OCI-LY7 (cell line): ENCODE results near the gene NBL1. TPM values are rescaled to one million over a fixed set of nuclear protein-coding genes. Genes with fewer than 3 reads are reported as not detected.

Source experiments
- BruUV-seq: library from RNA; stranded (reverse); fragments of 400-500 nt; replicated peaks from 2 replicates; lab custom pipeline; 2021; lab: Mats Ljungman, UMichigan
- CTCF ChIA-PET: fragments of 300-600 bp; sonication (Branson Sonifier 250); formaldehyde crosslinking; loops from one replicate; lab custom pipeline; 2022; ENCODE audit warnings: antibody characterized with exemption; ENCODE audit not compliant: unreplicated experiment; lab: Charles Lee
- POLR2A ChIA-PET: fragments of 300-600 bp; sonication (Branson Sonifier 250); formaldehyde crosslinking; loops from one replicate; lab custom pipeline; 2022; ENCODE audit warnings: antibody characterized with exemption; lab: Charles Lee
- DNase-seq: peaks from one replicate; pipeline ENCODE4 v3.0.0-alpha.2; 2015; ENCODE audit warnings: low spot score
- H2AFZ ChIP-seq: fragments of 200-600 bp; sonication (generic), shearing (Covaris generic); 2 replicates; pipeline ENCODE4 v1.6.1; 2014; ENCODE audit warnings: mild to moderate bottlenecking, antibody characterized with exemption, low read length, moderate library complexity
- H3K27ac ChIP-seq: fragments of 200-600 bp; sonication (generic); 2 replicates; pipeline ENCODE4 v1.5.1; 2014; ENCODE audit warnings: mixed run types, low read depth, mild to moderate bottlenecking, moderate library complexity, low read length, inconsistent platforms; ENCODE audit not compliant: poor library complexity, severe bottlenecking
- H3K36me3 ChIP-seq: fragments of 200-600 bp; sonication (generic); 2 replicates; pipeline ENCODE4 v1.6.1; 2014; ENCODE audit warnings: mild to moderate bottlenecking, antibody characterized with exemption, low read length, moderate library complexity, mixed read lengths; ENCODE audit not compliant: insufficient read depth
- H3K4me1 ChIP-seq: fragments of 200-600 bp; sonication (generic); 2 replicates; pipeline ENCODE4 v1.5.1; 2014; ENCODE audit warnings: mild to moderate bottlenecking, low read length; ENCODE audit not compliant: insufficient read depth, poor library complexity, severe bottlenecking
- H3K4me2 ChIP-seq: fragments of 200-600 bp; sonication (generic); 2 replicates; pipeline ENCODE4 v1.6.1; 2014; ENCODE audit warnings: mild to moderate bottlenecking, low read length
- H3K4me3 ChIP-seq: fragments of 200-600 bp; sonication (generic); 2 replicates; pipeline ENCODE4 v1.5.1; 2014; ENCODE audit warnings: mild to moderate bottlenecking, low read depth, low read length; ENCODE audit not compliant: poor library complexity, severe bottlenecking
- H3K79me2 ChIP-seq: fragments of 200-600 bp; sonication (generic); 2 replicates; pipeline ENCODE4 v1.6.1; 2016; ENCODE audit warnings: low read depth, mild to moderate bottlenecking, low read length, moderate library complexity, mixed read lengths; ENCODE audit not compliant: insufficient read depth
- H3K9me2 ChIP-seq: fragments of 200-600 bp; sonication (generic); 2 replicates; pipeline ENCODE4 v1.6.1; 2016; ENCODE audit warnings: mild to moderate bottlenecking, low read length, mixed read lengths; ENCODE audit not compliant: insufficient read depth
- H3K9me3 ChIP-seq: fragments of 200-600 bp; sonication (generic); 2 replicates; pipeline ENCODE4 v1.6.1; 2014; ENCODE audit warnings: mild to moderate bottlenecking, mixed run types, low read length, mixed read lengths
- H4K20me1 ChIP-seq: fragments of 200-600 bp; sonication (generic); 2 replicates; pipeline ENCODE4 v1.6.1; 2014; ENCODE audit warnings: mild to moderate bottlenecking, antibody characterized with exemption, low read length, moderate library complexity, mixed read lengths; ENCODE audit not compliant: insufficient read depth
- EZH2phosphoT487 ChIP-seq: fragments of 200-600 bp; sonication (generic); IDR thresholded peaks from 2 replicates; pipeline ENCODE4 v1.6.1; 2018; ENCODE audit warnings: low read depth, borderline replicate concordance, mild to moderate bottlenecking, mixed run types, antibody characterized with exemption, low read length, moderate library complexity, mixed read lengths
- intact Hi-C: fragments of 100-400 bp; cut with micrococcal nuclease; formaldehyde crosslinking; loops from one replicate; pipeline ENCODE4 v1.10.0; 2022; ENCODE audit not compliant: unreplicated experiment
- total RNA-seq, 2 experiments: library from RNA; depleted of rRNA in 1 of 2; stranded (reverse); fragments of >200 nt in 1 of 2; shearing (Covaris generic) in 1 of 2; gene quantifications; 2 replicates each; pipeline ENCODE4 v1.2.3, GENCODE V29; 2014 to 2022
- TF ChIP-seq, protein P1 (sequence below): fragments of 200-600 bp; sonication (generic); conservative IDR thresholded peaks from 2 replicates; pipeline ENCODE4 v1.5.1; 2014; ENCODE audit warnings: mild to moderate bottlenecking, antibody characterized with exemption, low read length, moderate library complexity, mixed read lengths

Gene NBL1
- total RNA-seq, 2 experiments from 2014 or later: not detected

DNA sequence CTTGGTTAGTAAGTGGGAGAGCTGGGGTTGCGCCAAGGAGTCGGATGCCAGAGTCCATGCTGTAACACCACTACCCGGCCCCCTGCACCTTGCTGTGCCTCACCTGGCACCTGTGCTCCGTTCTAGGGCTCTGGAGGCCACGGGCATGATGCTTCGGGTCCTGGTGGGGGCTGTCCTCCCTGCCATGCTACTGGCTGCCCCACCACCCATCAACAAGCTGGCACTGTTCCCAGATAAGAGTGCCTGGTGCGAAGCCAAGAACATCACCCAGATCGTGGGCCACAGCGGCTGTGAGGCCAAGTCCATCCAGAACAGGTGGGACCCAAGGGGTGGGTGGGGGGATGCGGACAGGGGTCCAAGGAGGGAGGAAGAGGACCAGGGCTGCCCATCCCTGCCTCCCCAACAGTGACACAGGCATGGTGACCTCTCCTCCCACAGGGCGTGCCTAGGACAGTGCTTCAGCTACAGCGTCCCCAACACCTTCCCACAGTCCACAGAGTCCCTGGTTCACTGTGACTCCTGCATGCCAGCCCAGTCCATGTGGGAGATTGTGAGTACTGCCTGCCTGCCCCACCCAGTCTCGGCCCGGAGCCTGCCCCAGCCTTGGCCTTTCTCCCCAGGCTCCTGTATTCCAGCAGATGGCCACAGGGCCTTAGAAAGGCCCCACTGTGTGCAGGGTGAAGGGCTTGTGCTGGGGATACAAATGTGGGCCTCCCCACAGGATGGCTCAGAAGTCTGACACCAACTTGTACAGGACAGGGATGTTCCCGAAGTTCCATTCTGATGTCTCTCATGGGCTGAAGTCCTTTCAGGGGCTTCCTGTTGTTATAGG lies 11.0 kb downstream of the NBL1 start:
- no peak overlapping the region for H2AFZ ChIP-seq
- BruUV-seq: no TSS peak
- no peaks in the 10 kb centered on the region for H3K36me3 ChIP-seq
- intact Hi-C loops: loop anchor here (10.0 kb wide), 1 partner anchor 400 kb away; the partner anchor contains the start of genes EMC1 and MRTO4
- POLR2A ChIA-PET: interaction anchor here (0.6 kb wide), 1 partner anchor 7 kb away, joined by 6 read pairs; no protein-coding TSS in a partner anchor
- H3K4me2 ChIP-seq: no peak overlapping the region
- H3K79me2 ChIP-seq: no peaks in the 10 kb centered on the region
- no peak for DNase-seq
- TF ChIP-seq EZH2phosphoT487: no peak
- TF ChIP-seq, protein P1, sequence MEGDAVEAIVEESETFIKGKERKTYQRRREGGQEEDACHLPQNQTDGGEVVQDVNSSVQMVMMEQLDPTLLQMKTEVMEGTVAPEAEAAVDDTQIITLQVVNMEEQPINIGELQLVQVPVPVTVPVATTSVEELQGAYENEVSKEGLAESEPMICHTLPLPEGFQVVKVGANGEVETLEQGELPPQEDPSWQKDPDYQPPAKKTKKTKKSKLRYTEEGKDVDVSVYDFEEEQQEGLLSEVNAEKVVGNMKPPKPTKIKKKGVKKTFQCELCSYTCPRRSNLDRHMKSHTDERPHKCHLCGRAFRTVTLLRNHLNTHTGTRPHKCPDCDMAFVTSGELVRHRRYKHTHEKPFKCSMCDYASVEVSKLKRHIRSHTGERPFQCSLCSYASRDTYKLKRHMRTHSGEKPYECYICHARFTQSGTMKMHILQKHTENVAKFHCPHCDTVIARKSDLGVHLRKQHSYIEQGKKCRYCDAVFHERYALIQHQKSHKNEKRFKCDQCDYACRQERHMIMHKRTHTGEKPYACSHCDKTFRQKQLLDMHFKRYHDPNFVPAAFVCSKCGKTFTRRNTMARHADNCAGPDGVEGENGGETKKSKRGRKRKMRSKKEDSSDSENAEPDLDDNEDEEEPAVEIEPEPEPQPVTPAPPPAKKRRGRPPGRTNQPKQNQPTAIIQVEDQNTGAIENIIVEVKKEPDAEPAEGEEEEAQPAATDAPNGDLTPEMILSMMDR: no peak
- no peaks in the 10 kb centered on the region for H4K20me1 ChIP-seq
- H3K4me1 ChIP-seq: peaks cover 4% of the 10 kb centered on the region
- H3K9me2 ChIP-seq: no peaks in the 10 kb centered on the region
- H3K9me3 ChIP-seq: no peaks in the 10 kb centered on the region
- H3K27ac ChIP-seq: no peak overlapping the region
- no peak overlapping the region for H3K4me3 ChIP-seq
- CTCF ChIA-PET: no interaction called here

DNA sequence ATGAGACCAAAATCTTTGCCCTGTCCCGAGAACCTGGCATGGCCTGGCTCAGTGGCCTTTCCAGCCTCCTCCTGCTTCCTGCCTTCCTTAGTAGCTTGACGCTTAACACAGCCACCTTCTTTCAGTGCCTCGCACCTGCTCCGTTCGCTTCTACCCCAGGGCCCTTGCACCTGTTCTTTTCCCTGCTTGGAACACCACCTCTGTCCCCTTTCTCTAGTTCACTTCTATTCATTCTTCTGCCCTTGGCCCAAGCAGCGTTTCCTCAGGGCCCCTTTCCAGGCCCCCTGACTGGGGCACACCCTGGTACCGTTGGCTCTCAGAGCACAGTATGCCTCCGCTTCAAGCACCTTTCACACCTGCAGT lies 11.6 kb downstream of the NBL1 start:
- Histone ChIP-seq H3K79me2 (no peaks in the 10 kb centered on the region), H3K27ac (no peak overlapping the region), H3K36me3 (no peaks in the 10 kb centered on the region), H3K4me1 (peaks cover 4% of the 10 kb centered on the region), H3K4me2 (no peak overlapping the region), H3K9me2 (no peaks in the 10 kb centered on the region), H2AFZ (no peak overlapping the region), H3K9me3 (no peaks in the 10 kb centered on the region), H4K20me1 (no peaks in the 10 kb centered on the region), H3K4me3 (no peak overlapping the region)
- intact Hi-C loops: loop anchor here (10.0 kb wide), 1 partner anchor 401 kb away; the partner anchor contains the start of genes EMC1 and MRTO4
- ChIA-PET CTCF (no interaction called here), POLR2A (no interaction called here)
- no TSS peak for BruUV-seq
- TF ChIP-seq, protein P1: no peak
- TF ChIP-seq EZH2phosphoT487: no peak
- DNase-seq: no peak
